Stomach (tissue), 9 donors: Measurements from ENCODE around the gene HDAC2. TPM values are rescaled to one million over a fixed set of nuclear protein-coding genes. Genes with fewer than 3 reads are reported as not detected.

Experiments
- DNase-seq, 2 donors: peaks; one replicate each; pipeline versions ENCODE4 v3.0.0 to v3.0.0-alpha.2; 2013 to 2019
- H3K27ac ChIP-seq, 5 donors: fragments of 200-600 bp in 4 of 5; sonication (generic) in 4 of 5; one replicate each; pipeline ENCODE4 v1.5.1; 2013 to 2019; ENCODE audit warnings: mild to moderate bottlenecking in 1 of 5, moderate library complexity in 1 of 5
- H3K27me3 ChIP-seq, 3 donors: fragments of 200-600 bp; sonication (generic); one replicate each; pipeline ENCODE4 v1.5.1; 2017 to 2019; ENCODE audit warnings: mixed run types in 1 of 3
- H3K36me3 ChIP-seq, 4 donors: fragments of 200-600 bp; sonication (generic); 1 replicate in 3 of 4; 2 replicates in 1 of 4; pipeline ENCODE4 v1.5.1; 2016 to 2019
- H3K4me1 ChIP-seq, 4 donors: fragments of 200-600 bp; sonication (generic); one replicate each; pipeline ENCODE4 v1.5.1; 2016 to 2019
- H3K4me3 ChIP-seq, 4 donors: fragments of 200-600 bp; sonication (generic) in 3 of 4; one replicate each; pipeline ENCODE4 v1.5.1; 2016 to 2019; ENCODE audit warnings: mild to moderate bottlenecking in 1 of 4
- H3K9me3 ChIP-seq, 4 donors: fragments of 200-600 bp; sonication (generic); one replicate each; pipeline ENCODE4 v1.5.1; 2016 to 2019
- EP300 ChIP-seq: sonication (generic); formaldehyde crosslinking; IDR thresholded peaks from one replicate; pipeline ENCODE4 v1.6.1; 2017; ENCODE audit warnings: antibody characterized with exemption
- POLR2A ChIP-seq, 4 donors: fragments of 450-650 bp; IDR thresholded peaks; one replicate each; pipeline ENCODE4 v1.6.1; 2016; ENCODE audit warnings: antibody characterized with exemption in 4 of 4, control low read depth in 2 of 4, mild to moderate bottlenecking in 1 of 4, moderate library complexity in 1 of 4
- POLR2AphosphoS5 ChIP-seq, 3 donors: sonication (generic); formaldehyde crosslinking; IDR thresholded peaks; one replicate each; pipeline ENCODE4 v1.6.1; 2016; ENCODE audit warnings: antibody characterized with exemption in 3 of 3
- WGBS, 5 donors: extraction: QIAGEN DNeasy Blood & Tissue Kit in 3 of 5; methylation state at CpG; one replicate each; pipeline versions ENCODE4 v1.1.5 to v1.1.7; 2013 to 2018; 5-methylcytosine and 5-hydroxymethylcytosine counted together
- intact Hi-C: fragments of 100-400 bp; cut with DNase I; formaldehyde crosslinking; loops from one replicate; pipeline ENCODE4 v1.15.1; 2023; ENCODE audit warnings: low total_unique reads
- polyA plus RNA-seq, 3 donors: library from polyadenylated mRNA; stranded (reverse); fragments of 200-250 nt; gene quantifications; one replicate each; pipeline ENCODE4 v1.2.3, GENCODE V29; 2013
- total RNA-seq, 5 donors: library from RNA; depleted of rRNA; stranded (reverse); fragments of >200 nt; gene quantifications; one replicate each; pipeline versions ENCODE4 v1.1.0 to v1.2.3, GENCODE V29; 2014 to 2016
- TF ChIP-seq, protein P1 (sequence below), 7 experiments: fragments of 450-650 bp in 4 of 7; fragments of 200-600 bp in 3 of 7; sonication (generic) in 3 of 7; IDR thresholded peaks; one replicate each; pipeline ENCODE4 v1.5.1; 2016 to 2019; ENCODE audit warnings: antibody characterized with exemption in 7 of 7, control low read depth in 2 of 7, mild to moderate bottlenecking in 1 of 7
- donor health status: healthy with polysubstance abuse.
- donor health status: Bipolar disorder and iron deficiency.
- donor health status: healthy.

Gene HDAC2
- total and polyA plus RNA-seq, 8 donors = 11.0 to 106 (median 57.4) TPM

DNA sequence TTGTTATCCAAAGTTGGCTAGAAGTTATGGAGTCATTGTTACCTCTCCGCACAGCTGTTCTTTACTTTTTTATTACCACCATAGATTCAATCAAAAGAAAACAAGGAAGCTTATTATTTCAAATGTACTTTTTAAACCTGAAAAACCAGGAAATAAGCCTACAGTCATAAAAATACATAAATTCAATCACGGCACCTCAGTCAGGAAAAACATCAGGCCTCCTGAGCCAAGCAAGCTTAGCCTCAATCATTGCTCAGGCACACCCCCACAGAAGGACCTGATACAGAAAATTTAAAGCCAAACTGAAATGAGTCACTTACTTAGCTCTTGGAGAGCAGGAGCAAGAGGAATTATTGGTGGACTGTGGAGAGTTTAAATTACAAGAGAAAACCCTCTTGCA lies 69.5 kb downstream of the HDAC2 start:
- DNase-seq = no peak
- TF ChIP-seq POLR2AphosphoS5 (IDR thresholded peaks at IDR 0.05) = no peak
- TF ChIP-seq, protein P1, sequence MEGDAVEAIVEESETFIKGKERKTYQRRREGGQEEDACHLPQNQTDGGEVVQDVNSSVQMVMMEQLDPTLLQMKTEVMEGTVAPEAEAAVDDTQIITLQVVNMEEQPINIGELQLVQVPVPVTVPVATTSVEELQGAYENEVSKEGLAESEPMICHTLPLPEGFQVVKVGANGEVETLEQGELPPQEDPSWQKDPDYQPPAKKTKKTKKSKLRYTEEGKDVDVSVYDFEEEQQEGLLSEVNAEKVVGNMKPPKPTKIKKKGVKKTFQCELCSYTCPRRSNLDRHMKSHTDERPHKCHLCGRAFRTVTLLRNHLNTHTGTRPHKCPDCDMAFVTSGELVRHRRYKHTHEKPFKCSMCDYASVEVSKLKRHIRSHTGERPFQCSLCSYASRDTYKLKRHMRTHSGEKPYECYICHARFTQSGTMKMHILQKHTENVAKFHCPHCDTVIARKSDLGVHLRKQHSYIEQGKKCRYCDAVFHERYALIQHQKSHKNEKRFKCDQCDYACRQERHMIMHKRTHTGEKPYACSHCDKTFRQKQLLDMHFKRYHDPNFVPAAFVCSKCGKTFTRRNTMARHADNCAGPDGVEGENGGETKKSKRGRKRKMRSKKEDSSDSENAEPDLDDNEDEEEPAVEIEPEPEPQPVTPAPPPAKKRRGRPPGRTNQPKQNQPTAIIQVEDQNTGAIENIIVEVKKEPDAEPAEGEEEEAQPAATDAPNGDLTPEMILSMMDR (IDR thresholded peaks at IDR 0.05) = no peak
- TF ChIP-seq POLR2A (IDR thresholded peaks at IDR 0.05) = no peak
- no peak for TF ChIP-seq EP300
- H3K27me3 ChIP-seq = no peaks in the 10 kb centered on the region
- peaks cover 6 to 13% (median 10%) of the 10 kb centered on the region in 4 donors for H3K4me1 ChIP-seq
- H3K36me3 ChIP-seq = no peaks in the 10 kb centered on the region
- H3K4me3 ChIP-seq = no peak overlapping the region
- intact Hi-C loops = loop anchor here (10.0 kb wide), 1 partner anchor 1117 kb away; no protein-coding TSS in a partner anchor
- no peak overlapping the region for H3K27ac ChIP-seq
- no peaks in the 10 kb centered on the region for H3K9me3 ChIP-seq
- WGBS, 5 donors = 82 to 96% (median 88%) methylated on average over 2 of the region's 2 CpGs

DNA sequence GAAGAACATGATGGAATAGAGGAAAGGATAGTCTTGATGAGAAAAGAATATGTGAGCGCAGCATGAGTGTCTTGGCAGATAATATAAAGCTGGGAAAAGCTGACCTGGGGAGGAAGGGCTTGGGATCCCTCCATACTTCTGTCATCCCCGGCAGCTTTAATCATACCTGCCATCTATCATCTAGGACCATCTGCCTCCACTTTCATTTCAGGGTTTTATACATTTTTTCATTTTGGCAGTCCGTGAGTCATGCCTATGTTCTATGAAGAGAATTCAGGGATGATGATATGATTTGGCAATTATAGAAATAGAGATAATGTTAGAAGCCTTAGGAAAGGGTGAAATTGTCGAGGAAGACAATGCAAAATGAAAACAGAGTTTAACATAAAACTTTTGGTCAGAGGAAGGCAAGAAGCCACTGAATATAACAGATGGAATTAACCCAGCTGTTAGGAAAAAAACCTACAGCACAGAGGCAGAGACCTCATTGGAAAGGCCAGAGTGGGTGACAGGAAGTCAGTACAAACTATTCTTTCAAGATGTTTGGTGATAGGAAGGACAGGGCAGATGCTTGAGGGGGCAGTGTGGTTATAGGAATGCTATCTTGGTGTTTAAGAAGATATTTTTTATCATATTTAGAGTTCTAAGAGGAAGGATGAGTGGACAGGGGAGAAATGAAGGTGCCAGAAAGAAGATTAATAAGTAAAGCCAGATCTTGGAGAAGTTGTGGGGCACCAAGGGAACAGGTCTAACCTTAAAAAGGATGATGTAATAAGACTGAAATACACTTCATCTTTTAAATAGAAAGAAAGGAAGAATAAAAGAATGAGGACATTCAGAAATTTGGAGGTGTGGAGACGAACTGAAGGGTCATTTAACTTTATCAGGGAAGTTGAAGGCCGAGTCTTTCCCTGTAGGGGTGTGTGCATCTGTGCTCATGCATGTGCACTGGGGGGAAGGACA lies 76.0 kb downstream of the HDAC2 start:
- WGBS, 5 donors = 65 to 74% (median 71%) methylated on average over 6 of the region's 6 CpGs
- no peak overlapping the region for H3K27ac ChIP-seq
- H3K9me3 ChIP-seq = peaks cover 0 to 9% (median 7%) of the 10 kb centered on the region in 4 donors
- TF ChIP-seq EP300 (no peak), POLR2A (IDR thresholded peaks at IDR 0.05) (no peak), POLR2AphosphoS5 (IDR thresholded peaks at IDR 0.05) (no peak)
- TF ChIP-seq, protein P1 (IDR thresholded peaks at IDR 0.05) = no peak
- no peak overlapping the region for H3K4me3 ChIP-seq
- no peaks in the 10 kb centered on the region for H3K27me3 ChIP-seq
- intact Hi-C loops = no loop called here
- no peaks in the 10 kb centered on the region for H3K4me1 ChIP-seq
- no peak for DNase-seq
- no peaks in the 10 kb centered on the region for H3K36me3 ChIP-seq

DNA sequence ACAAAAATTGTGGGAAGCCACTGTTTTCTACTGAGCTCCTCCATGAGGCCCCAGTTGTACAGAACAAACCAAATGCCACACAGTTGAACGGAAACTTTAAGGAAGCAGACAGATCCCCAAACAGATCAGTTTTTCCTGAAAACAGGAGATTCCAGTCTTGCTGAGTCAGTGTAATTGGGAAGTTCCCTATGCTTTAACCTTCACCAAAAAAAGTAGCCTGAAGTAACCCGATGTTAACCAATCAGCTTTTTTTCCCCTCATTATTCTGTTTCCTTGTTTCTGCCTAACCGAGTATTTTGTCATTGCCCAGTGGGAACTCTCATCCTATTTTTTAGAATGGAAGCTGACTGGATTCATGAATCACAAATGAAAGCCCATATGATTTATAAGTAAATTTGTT lies 77.1 kb downstream of the HDAC2 start:
- intact Hi-C loops = no loop called here
- 81 to 90% (median 85%) methylated on average over 3 of the region's 3 CpGs for WGBS, 5 donors
- TF ChIP-seq, protein P1 (IDR thresholded peaks at IDR 0.05) = no peak
- TF ChIP-seq POLR2AphosphoS5 (IDR thresholded peaks at IDR 0.05) (no peak), EP300 (no peak), POLR2A (IDR thresholded peaks at IDR 0.05) (no peak)
- Histone ChIP-seq H3K9me3 (peaks cover 0 to 9% (median 7%) of the 10 kb centered on the region in 4 donors), H3K27me3 (no peaks in the 10 kb centered on the region), H3K36me3 (no peaks in the 10 kb centered on the region), H3K4me3 (no peak overlapping the region), H3K27ac (no peak overlapping the region), H3K4me1 (no peaks in the 10 kb centered on the region)
- no peak for DNase-seq

DNA sequence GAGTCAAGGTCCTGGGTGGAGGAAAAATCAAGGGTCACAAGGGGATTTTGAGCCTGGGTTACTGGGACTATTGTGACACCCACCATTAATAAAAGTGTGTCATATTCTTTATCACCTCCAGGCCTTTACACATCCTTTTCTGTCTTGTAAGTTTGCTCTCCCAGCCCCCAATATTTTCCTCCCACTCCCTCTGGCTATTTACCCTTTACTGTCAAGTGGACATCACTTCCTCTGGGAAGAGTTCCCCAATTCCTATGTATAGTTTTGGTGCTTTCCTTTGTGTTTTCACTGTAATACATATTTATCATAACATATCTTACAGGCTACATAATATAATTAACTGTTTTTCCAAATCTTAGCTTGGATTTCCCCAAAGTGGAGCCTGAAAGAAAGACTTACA lies 77.5 kb downstream of the HDAC2 start:
- DNase-seq = no peak
- intact Hi-C loops = no loop called here
- Histone ChIP-seq H3K4me3 (no peak overlapping the region), H3K4me1 (no peaks in the 10 kb centered on the region), H3K27me3 (no peaks in the 10 kb centered on the region), H3K36me3 (no peaks in the 10 kb centered on the region), H3K27ac (no peak overlapping the region), H3K9me3 (peaks cover 0 to 9% (median 7%) of the 10 kb centered on the region in 4 donors)
- TF ChIP-seq EP300 = no peak
- TF ChIP-seq POLR2A (IDR thresholded peaks at IDR 0.05) = no peak
